SKM-1 treated with dmso at 0.1 percent for 144 hours (cell line): ENCODE results near the gene KRT13.

Source experiments
- DNase-seq: peaks from one replicate; lab custom pipeline; 2025; ENCODE audit not compliant: unreplicated experiment; lab: John Stamatoyannopoulos, UW

KRT13 gene

GRCh38 chr17:41498276-41498675 lies 7.1 kb downstream of the KRT13 start:
- peak; percentile 94 for DNase-seq

DNA sequence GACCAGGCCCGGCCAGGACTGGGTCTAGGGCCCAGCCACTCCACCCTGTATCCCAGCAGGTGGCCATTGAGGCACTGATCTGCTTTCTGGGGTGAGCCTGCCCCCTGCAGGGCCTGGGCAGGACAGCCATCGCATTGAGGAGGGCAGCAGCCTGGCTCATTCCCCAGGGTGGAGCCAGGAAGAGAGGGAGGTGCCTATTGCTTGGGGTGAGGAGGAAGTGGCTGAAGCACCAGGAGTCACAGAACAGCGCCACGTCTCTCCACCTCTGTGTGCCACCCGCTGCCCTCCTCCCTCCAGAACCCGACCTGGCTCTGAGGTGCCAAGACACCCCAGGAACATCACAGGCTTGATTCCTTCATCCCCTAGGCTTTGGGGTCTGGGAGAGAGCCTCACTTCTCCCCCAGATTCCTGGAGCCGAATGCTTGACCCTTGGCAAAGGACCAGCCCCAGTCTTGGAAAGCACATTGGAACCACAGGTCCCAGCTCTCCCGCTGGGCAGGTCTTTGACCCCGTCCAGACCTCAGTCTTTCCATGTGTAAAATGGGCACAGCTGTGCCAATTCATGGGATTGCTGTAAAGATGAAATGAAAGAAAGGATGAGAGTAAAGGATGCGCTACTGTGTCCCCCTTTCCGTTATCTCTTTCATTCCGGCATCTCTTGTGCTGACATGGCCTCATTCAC lies 8.5 kb downstream of the KRT13 start:
- peak; percentile 97 for DNase-seq

GRCh38 chr17:41494524-41494923 lies 10.9 kb downstream of the KRT13 start:
- no peak for DNase-seq

- peak; percentile 87 for DNase-seq
Observed at GRCh38 chr17:41492771-41493170, 12.6 kb downstream of the KRT13 start.

DNA sequence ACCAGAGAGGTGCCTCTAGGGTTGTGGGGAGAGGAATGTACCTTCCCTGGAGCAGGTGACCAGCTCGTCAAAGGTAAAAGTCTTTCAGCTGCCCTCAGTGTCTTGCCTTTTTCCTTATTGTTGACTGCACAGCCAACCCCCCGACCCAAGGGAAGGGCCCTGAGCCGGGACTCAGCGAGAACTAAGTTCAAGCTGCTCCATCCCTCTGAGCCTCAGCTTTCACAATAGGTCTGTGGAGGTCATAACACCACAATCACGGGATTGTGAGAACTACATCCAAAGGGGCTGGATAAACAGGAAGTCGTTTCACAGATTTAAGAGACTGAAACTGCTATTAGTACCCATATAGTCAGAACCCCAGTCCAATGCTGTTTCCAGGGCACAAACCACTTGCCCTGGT lies 13.1 kb downstream of the KRT13 start:
- no peak for DNase-seq

- DNase-seq, result no peak
Observed at GRCh38 chr17:41491476-41491875, 13.9 kb downstream of the KRT13 start.

DNA sequence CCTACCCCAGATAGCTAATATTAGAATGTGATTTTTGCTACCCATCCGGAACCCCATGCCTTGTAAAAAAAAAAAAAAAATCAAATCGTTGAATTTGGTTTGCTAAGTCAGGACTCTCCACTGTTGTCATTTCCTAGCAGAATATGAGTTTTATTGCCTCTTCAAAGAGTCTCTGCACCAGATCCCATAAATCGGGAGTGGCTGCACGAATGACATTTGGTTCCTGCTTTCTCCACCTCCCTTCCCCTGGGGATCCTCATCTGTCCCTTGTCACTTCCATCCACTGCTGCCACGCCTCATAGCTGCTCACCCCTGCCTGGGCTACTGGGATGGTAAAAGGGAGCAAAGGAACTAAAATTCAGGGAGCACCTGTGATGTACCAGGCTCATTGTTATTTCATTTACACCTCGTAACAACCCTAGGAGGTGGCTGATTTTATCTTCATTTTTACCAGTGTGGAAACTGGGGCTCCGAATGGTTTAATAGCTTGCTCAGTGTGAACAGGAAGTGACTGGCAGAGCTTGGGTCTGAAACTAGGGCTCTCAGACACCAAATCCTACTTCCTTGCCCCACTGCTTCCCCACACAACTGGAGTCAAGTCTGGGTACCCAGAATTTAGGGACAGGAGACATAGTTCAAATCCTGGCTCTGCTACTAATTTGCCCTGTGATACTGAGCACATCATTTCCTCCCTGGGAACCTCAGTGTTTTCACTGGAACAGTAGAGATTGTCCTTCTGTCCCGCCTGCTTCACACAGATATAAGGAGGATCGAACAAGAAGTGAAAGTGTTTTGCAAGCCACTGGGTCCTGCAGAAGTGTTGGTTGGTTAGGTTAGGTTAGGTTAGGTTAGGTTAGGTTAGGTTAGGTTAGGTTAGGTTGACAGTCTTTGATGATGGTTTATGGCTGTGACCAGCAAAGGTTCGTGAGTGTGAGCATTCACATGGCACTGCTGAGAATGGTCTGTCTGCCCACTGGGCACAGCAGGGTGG lies 15.1 kb downstream of the KRT13 start:
- peak; percentile 6 for DNase-seq

DNA sequence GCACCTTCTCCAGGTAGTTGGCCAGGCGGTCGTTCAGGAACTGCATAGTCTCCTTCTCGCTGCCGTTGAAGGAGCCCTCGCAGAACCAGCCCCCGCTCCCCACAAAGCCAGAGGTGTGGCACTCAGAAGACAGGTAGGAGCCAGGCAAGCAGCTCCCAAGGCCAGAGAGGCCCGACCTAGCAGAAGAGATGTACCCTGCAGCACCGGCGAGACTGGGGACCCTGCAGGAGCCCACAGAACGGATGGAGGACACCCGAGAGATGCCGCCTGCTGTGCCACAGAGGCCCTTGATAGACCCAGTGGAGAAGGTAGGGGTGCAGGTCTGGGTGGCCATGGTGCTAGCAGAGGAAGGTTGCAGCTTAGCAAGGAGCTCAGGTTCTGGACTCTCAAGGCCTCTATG lies 15.9 kb downstream of the KRT13 start, which contains the start of gene KRT36:
KRT36 (minus strand) TSS at position 380 of the 400 bp plus-strand sequence; CDS start at position 334, 46 bp downstream.
- no peak for DNase-seq

GRCh38 chr17:41486809-41487530 lies 18.4 kb downstream of the KRT13 start:
- DNase-seq, result peak; percentile 43

DNA sequence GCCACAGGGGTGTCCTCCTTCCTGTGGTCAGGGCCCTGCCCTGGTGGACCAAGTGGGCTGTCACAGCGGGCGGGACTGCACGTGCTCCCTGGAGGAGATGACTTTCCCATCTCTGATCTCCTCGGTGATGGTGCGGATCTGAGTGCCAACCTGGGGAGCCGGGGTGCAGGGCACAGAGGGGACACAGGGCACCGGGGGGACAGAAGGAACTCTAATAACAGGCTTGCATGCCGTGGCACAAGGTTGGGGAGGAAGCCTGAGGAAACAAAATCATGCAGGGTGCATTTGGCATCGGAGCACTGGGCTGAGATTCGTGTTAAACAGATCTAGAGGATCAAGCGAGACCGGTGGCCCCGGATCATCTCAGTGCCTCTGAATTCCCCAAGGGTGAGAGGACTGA lies 19.1 kb downstream of the KRT13 start:
- no peak for DNase-seq

GRCh38 chr17:41484920-41485904 lies 20.2 kb downstream of the KRT13 start:
- no peak for DNase-seq

GRCh38 chr17:41483991-41484826 lies 21.2 kb downstream of the KRT13 start:
- no peak for DNase-seq

DNA sequence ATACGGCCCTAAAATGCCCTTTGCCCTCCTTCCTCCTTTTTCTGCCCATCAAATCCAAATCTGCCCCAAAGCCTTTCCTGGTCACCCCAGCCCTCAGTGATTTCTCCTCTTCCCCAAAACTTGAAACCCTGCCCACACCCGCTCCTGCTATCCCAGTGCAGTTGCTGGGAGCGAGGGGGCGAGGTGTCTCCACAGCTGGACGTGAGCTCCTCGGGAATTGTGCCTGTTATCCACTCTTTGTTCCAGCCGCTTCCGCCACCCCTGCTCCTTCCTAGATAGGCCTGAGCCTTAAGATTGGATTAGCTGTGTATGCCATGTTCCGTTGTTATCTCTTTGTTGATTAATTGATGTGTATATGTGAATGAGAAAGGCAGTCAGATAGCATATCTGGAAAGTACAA lies 21.9 kb downstream of the KRT13 start:
- DNase-seq, result no peak

DNA sequence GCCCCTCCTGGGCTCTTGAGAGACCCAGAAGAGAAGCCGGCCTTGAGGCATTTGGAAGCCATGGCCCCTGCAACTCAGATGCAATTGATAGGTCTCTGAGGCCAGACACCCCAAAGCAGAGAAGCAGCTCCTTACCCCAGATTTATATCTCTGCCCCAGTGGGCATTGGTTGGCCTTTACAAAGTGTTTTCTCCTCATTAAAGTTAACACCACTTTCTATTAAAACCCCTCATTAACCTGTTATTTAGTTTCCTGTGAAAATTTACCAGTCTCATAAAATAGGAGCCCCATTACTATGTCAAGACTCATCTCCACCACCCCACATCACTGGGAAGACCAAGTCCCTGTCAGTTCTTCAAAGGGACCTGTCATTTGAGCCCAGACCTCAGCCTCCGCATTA lies 24.4 kb downstream of the KRT13 start, which contains the start of gene KRT35:
KRT35 (minus strand) TSS at position 116 of the 400 bp plus-strand sequence; CDS start at position 62, 54 bp downstream.
- DNase-seq, result no peak

GRCh38 chr17:41480581-41480980 lies 24.8 kb downstream of the KRT13 start:
- DNase-seq, result no peak

DNA sequence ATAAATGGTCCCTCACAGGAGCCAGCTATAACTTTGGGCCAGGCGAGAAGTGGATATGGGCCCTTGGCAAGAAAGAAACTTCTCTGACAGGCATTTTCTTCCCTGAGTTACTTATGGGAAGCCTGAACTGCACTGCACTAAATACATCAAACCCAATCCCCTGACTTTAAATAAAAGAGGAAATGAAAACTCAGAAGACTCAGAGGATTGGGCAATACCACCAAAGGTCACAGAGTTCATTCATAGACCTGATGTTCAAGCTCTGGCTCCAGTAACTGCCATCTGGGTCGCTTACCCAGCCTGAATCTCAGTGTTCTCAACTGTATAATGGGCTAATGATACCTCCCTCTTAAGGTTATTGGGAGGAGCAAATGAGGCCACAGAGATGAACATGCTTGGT lies 25.3 kb downstream of the KRT13 start:
- DNase-seq, result peak; percentile 34

GRCh38 chr17:41478237-41478636 lies 27.2 kb downstream of the KRT13 start:
- DNase-seq, result no peak

- DNase-seq, result no peak
Observed at GRCh38 chr17:41476866-41477815, 28.3 kb downstream of the KRT13 start.
